HG03139 (cell line): ENCODE measurements around the gene ZCCHC7.
"Not testable (repeated sequence)": the region's sequence is repeated elsewhere in the genome, so short reads cannot be mapped to it uniquely, and the experiment has no call there.

Experiments used
- ATAC-seq: cut with Tn5 transposase; IDR thresholded peaks from one replicate; pipeline ENCODE4 v1.9.1; 2021; ENCODE audit not compliant: unreplicated experiment

Gene ZCCHC7

GRCh38 chr9:37395663-37396062, 275.3 kb downstream of the ZCCHC7 start:
- ATAC-seq = no peak

- ATAC-seq = not testable (repeated sequence)
Measured at GRCh38 chr9:37397948-37398347, 277.6 kb downstream of the ZCCHC7 start.

GRCh38 chr9:37398464-37399025, 278.2 kb downstream of the ZCCHC7 start:
- ATAC-seq = no peak

- no peak for ATAC-seq
Measured at GRCh38 chr9:37399336-37399735, 279.0 kb downstream of the ZCCHC7 start.

- ATAC-seq = no peak
Measured at GRCh38 chr9:37404590-37404989, 284.2 kb downstream of the ZCCHC7 start.

GRCh38 chr9:37405350-37405749, 285.0 kb downstream of the ZCCHC7 start:
- no peak for ATAC-seq

- ATAC-seq = no peak
Measured at GRCh38 chr9:37405764-37406380, 285.5 kb downstream of the ZCCHC7 start.

GRCh38 chr9:37406603-37407401, 286.4 kb downstream of the ZCCHC7 start:
- ATAC-seq = no peak

- ATAC-seq = no peak
Measured at GRCh38 chr9:37407468-37407867, 287.1 kb downstream of the ZCCHC7 start.
